NCI-H1436 (cell line): ENCODE data around the gene TRIM51G.
"Not testable (repeated sequence)": the region's sequence is repeated elsewhere in the genome, so short reads cannot be mapped to it uniquely, and the experiment has no call there.

Experiments used
- DNase-seq: peaks from one replicate; lab custom pipeline; 2025; lab: John Stamatoyannopoulos, UW

TRIM51G gene

GRCh38 chr11:48983785-48984184 lies at the start of gene TRIM51G:
TSS of gene TRIM51G (minus strand) at chr11:48983885. CDS start at chr11:48981695, 2,190 bp downstream.
- DNase-seq = not testable (repeated sequence)

GRCh38 chr11:49028523-49028922 lies 44.8 kb upstream of the TRIM51G start, which contains the start of gene TRIM49B:
TSS of gene TRIM49B (plus strand) at chr11:49028823. CDS start at chr11:49031600, 2,777 bp downstream.
- not testable (repeated sequence) for DNase-seq

DNA sequence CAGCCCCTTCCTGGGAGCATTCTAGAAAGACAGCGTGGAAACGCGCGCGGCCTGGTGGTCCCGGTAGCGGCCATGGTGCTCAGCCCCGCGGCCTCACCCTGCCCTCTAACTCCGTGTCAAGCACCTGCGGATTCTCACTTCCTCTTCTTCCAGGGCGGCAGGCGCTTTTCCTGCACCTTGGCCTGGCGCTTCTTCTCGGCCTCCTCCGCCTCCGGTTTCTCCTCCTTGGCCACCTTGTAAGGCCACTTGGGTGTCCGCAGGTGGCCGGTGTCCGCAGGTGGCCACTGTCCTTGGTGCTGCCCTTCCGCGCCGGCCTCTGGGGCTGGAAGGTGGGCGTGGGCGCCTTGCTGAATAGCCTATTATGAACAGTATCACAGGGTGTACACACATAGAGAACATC lies 15.1 kb downstream of the TRIM51G start:
- not testable (repeated sequence) for DNase-seq

DNA sequence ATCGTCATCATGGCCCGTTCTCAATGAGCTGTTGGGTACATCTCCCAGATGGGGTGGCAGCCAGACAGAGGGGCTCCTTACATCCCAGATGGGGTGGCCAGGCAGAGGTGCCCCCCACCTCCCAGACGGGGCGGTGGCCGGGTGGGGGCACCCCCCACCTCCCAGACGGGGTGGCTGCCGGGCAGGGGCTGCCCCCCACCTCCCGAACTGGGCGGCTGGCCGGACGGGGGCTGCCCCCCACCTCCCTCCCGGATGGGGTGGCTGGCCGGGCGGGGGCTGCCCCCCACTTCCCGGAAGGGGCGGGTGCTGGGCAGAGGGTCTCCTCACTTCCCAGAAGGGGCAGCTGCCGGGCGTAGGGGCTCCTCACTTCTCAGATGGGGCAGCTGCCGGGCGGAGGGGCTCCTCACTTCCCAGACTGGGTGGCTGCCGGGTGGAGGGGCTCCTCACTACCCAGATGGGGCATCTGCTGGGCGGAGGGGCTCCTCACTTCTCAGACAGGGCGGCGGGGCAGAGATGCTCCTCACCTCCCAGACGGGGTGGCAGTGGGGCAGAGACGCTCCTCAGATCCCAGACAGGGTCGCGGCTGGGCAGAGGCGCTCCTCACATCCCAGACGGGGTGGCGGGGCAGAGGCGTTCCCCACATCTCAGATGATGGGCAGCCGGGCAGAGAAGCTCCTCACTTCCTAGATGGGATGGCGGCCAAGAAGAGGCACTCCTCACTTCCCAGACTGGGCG lies 28.2 kb downstream of the TRIM51G start:
- not testable (repeated sequence) for DNase-seq

DNA sequence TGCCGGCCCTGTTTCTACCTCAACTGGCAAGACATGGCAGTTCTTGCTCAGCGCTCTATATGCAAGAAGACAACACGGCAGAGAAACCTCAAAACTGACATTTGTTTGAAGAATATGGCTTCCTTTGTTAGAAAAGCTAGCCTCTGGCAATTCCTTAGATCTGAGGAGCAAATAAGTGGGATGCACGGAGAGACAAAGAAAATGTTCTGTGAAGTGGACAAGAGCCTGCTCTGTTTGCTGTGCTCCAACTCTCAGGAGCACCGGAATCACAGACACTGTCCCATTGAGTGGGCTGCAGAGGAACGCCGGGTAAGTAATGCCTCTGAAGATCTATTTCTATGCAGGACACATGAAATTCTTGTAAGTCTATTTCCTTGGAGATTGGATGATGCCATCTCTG lies 37.9 kb downstream of the TRIM51G start:
- not testable (repeated sequence) for DNase-seq
